ENCODE data around the gene LCN15. TPM values are rescaled to one million over a fixed set of nuclear protein-coding genes. Genes with fewer than 3 reads are reported as not detected.

LCN15 gene
- total RNA-seq, 1 experiment from 2014 or later: not detected

DNA sequence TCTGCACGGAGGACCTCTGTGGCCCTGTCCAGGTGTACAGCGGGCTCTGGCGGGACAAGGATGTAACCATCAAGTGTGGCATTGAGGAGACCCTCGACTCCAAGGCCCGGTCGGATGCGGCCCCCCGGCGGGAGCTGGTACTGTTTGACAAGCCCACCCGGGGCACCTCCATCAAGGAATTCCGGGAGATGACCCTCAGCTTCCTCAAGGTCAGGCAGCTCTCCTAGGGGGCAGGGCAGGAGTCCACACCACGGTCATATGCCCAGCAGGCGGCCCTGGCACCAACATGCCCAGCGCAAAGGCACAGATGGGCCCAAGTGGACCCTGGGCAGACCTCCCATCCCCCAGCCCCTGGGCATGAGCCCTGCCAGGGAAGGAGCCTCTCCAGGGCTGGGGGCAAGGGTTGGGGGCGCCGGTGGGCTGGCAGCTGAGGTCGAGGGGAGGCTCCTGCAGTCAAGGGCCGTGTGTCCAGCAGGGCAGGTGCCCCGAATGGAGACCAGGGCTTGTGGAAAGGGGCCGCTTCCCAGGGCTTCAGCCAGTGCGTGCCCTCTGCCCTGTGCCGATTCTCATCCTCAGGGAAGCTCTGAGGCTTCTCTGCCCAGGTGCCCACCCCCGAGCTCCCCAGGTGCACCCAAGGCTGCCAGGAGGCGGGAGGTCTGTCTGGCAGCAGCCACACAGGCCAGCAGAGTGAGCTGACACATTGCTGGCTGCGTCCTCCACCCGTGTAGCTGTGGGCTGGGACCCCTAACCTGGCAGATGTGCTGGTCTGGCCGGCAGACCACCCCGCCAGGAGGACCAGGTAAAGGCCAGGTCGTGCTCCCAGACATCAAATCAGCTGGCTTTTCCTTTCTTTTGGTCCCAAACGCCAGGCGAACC lies 42.0 kb downstream of the LCN15 start:
- Histone ChIP-seq H3K36me3 (ENCODE audit: low read depth) (peaks cover 34% of the 10 kb centered on the region), H3F3A (ENCODE audit: insufficient read depth, low read depth) (peaks cover 70% of the 10 kb centered on the region), H3K9me2 (ENCODE audit: insufficient read depth) (no peaks in the 10 kb centered on the region), H3K4me1 (replicated peaks; ENCODE audit: insufficient read depth) (peaks cover 20% of the 10 kb centered on the region), H3K9me3 (ENCODE audit: insufficient read depth, low read depth) (no peaks in the 10 kb centered on the region), H3K27me3 (ENCODE audit: insufficient read depth, low read depth) (no peaks in the 10 kb centered on the region), H3K4me2 (no peak overlapping the region), H3K27ac (no peak overlapping the region), H3K4me3 (no peak overlapping the region), H4K20me1 (ENCODE audit: insufficient read depth) (peaks cover 70% of the 10 kb centered on the region), H3K79me2 (ENCODE audit: low read depth) (peaks cover 32% of the 10 kb centered on the region), H2AFZ (no peak overlapping the region)
- intact Hi-C loops (cut with micrococcal nuclease; ENCODE audit: unreplicated experiment): loop anchor here (10.0 kb wide), 1 partner anchor 48 kb away; no protein-coding TSS in a partner anchor
- ChIA-PET POLR2A (ENCODE audit: unreplicated experiment) (interaction anchor here (0.7 kb wide), 1 partner anchor 270 kb away, joined by 3 read pairs; the partner anchor contains the start of gene PAXX), CTCF (interaction anchor here (0.6 kb wide), 1 partner anchor 98 kb away, joined by 6 read pairs; no protein-coding TSS in a partner anchor)
- TF ChIP-seq, protein P1, sequence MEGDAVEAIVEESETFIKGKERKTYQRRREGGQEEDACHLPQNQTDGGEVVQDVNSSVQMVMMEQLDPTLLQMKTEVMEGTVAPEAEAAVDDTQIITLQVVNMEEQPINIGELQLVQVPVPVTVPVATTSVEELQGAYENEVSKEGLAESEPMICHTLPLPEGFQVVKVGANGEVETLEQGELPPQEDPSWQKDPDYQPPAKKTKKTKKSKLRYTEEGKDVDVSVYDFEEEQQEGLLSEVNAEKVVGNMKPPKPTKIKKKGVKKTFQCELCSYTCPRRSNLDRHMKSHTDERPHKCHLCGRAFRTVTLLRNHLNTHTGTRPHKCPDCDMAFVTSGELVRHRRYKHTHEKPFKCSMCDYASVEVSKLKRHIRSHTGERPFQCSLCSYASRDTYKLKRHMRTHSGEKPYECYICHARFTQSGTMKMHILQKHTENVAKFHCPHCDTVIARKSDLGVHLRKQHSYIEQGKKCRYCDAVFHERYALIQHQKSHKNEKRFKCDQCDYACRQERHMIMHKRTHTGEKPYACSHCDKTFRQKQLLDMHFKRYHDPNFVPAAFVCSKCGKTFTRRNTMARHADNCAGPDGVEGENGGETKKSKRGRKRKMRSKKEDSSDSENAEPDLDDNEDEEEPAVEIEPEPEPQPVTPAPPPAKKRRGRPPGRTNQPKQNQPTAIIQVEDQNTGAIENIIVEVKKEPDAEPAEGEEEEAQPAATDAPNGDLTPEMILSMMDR (conservative IDR thresholded peaks at IDR 0.05): no peak
- TF ChIP-seq EZH2 (IDR thresholded peaks at IDR 0.05; ENCODE audit: low read depth): no peak
- DNase-seq: no peak
- no TSS peak for BruUV-seq (replicated peaks)

DNA sequence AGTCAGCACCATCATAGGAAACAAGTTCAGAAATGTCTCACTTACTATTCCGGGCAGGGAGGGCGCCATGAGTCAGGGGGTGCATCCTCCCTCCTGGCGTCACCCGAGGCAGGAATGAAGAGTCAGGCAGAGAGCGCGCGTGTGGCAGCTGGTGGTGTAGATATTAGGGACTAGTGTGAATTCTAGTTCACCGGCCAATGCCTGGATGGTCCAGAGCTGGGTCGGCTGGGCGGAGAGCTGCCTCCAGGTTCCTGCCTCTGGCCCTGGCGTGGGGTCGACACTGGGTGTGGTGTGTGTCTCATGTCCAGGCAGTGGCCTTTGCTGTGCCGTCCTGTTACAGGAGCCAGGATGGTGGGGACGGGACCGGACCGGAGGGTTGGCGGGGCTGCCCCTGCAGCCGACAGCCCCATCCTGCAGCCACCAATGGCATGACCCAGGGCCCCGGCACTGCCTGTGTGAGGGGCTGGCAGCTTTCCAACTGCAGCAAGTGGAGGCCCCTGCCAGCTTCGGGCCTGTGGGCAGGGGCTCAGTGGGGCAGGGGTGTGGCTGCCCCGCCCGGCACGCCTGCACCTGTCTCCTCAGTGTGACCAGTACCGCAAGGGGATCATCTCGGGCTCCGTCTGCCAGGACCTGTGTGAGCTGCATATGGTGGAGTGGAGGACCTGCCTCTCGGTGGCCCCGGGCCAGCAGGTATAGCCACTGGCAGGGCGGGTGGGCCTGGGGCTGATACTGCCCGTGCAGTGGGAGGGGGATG lies 42.8 kb downstream of the LCN15 start:
- TF ChIP-seq EZH2 (IDR thresholded peaks at IDR 0.05; ENCODE audit: low read depth): no peak
- TF ChIP-seq, protein P1 (conservative IDR thresholded peaks at IDR 0.05): no peak
- Histone ChIP-seq H3K36me3 (ENCODE audit: low read depth) (peaks cover 30% of the 10 kb centered on the region), H3K9me2 (ENCODE audit: insufficient read depth) (no peaks in the 10 kb centered on the region), H2AFZ (no peak overlapping the region), H3K9me3 (ENCODE audit: insufficient read depth, low read depth) (no peaks in the 10 kb centered on the region), H3F3A (ENCODE audit: insufficient read depth, low read depth) (peaks cover 61% of the 10 kb centered on the region), H4K20me1 (ENCODE audit: insufficient read depth) (peaks cover 63% of the 10 kb centered on the region), H3K4me2 (no peak overlapping the region), H3K4me3 (no peak overlapping the region), H3K27ac (no peak overlapping the region), H3K27me3 (ENCODE audit: insufficient read depth, low read depth) (no peaks in the 10 kb centered on the region), H3K79me2 (ENCODE audit: low read depth) (peaks cover 24% of the 10 kb centered on the region), H3K4me1 (replicated peaks; ENCODE audit: insufficient read depth) (peaks cover 14% of the 10 kb centered on the region)
- intact Hi-C loops (cut with micrococcal nuclease; ENCODE audit: unreplicated experiment): loop anchor here (10.0 kb wide), 1 partner anchor 47 kb away; no protein-coding TSS in a partner anchor
- BruUV-seq (replicated peaks): no TSS peak
- POLR2A ChIA-PET (ENCODE audit: unreplicated experiment): no interaction called here
- CTCF ChIA-PET: interaction anchor here (0.8 kb wide), 1 partner anchor 28 kb away, joined by 3 read pairs; no protein-coding TSS in a partner anchor
- no peak for DNase-seq

DNA sequence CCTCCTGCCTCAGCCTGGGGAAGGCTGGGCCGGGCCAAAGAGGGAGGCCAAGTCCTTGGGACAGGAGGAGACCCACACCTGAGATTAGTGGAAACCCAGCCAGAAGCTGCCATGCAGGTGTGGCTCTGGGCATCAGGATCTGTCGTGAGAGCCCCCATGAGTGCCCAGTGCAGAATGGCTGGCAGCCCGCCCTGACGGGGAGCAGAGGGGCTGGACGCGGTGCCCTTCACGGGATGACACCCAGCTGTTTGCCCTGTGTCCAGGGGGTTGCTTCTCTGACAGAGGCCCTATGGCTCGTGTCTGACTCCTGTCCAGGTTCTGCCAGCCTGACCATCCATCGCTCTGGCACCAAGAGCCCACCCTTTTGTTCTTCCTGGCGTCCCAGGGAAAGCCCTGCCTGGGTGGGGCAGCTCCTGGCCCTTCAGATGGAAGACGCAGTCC lies 43.4 kb downstream of the LCN15 start:
- Histone ChIP-seq H3K4me2 (no peak overlapping the region), H3K4me3 (no peak overlapping the region), H3K27me3 (ENCODE audit: insufficient read depth, low read depth) (no peaks in the 10 kb centered on the region), H4K20me1 (ENCODE audit: insufficient read depth) (peaks cover 57% of the 10 kb centered on the region), H3K36me3 (ENCODE audit: low read depth) (peaks cover 24% of the 10 kb centered on the region), H3K27ac (no peak overlapping the region), H3F3A (ENCODE audit: insufficient read depth, low read depth) (peaks cover 55% of the 10 kb centered on the region), H3K9me3 (ENCODE audit: insufficient read depth, low read depth) (no peaks in the 10 kb centered on the region), H3K4me1 (replicated peaks; ENCODE audit: insufficient read depth) (peaks cover 8% of the 10 kb centered on the region), H3K9me2 (ENCODE audit: insufficient read depth) (no peaks in the 10 kb centered on the region), H3K79me2 (ENCODE audit: low read depth) (peaks cover 18% of the 10 kb centered on the region), H2AFZ (no peak overlapping the region)
- intact Hi-C loops (cut with micrococcal nuclease; ENCODE audit: unreplicated experiment): loop anchor here (10.0 kb wide), 1 partner anchor 46 kb away; no protein-coding TSS in a partner anchor
- POLR2A ChIA-PET (ENCODE audit: unreplicated experiment): no interaction called here
- no peak for TF ChIP-seq EZH2 (IDR thresholded peaks at IDR 0.05; ENCODE audit: low read depth)
- TF ChIP-seq, protein P1 (conservative IDR thresholded peaks at IDR 0.05): no peak
- no TSS peak for BruUV-seq (replicated peaks)
- no peak for DNase-seq
- CTCF ChIA-PET: interaction anchor here (0.8 kb wide), 1 partner anchor 27 kb away, joined by 3 read pairs; no protein-coding TSS in a partner anchor
